Neural progenitor cell (in vitro differentiated cells): ENCODE results near the gene PHACTR2. TPM values are rescaled to one million over a fixed set of nuclear protein-coding genes. Genes with fewer than 3 reads are reported as not detected.
A peak's percentile ranks its signal among the peaks of the same experiment; 100 is the strongest.

Experiments
- DNase-seq: peaks from one replicate; pipeline ENCODE4 v3.0.0-alpha.2; 2016; ENCODE audit warnings: low spot score
- H2AFZ ChIP-seq: fragments of 200-600 bp; sonication (generic); replicated peaks from 2 replicates; pipeline ENCODE4 v1.6.1; 2016; ENCODE audit warnings: antibody characterized with exemption
- H3F3A ChIP-seq: fragments of 200-600 bp; sonication (generic); 2 replicates; pipeline ENCODE4 v1.6.1; 2016; ENCODE audit warnings: antibody characterized with exemption, low read depth
- H3K27ac ChIP-seq: fragments of 200-600 bp; sonication (generic); 2 replicates; pipeline ENCODE4 v1.5.1; 2016; ENCODE audit warnings: mild to moderate bottlenecking
- H3K27me3 ChIP-seq: fragments of 200-600 bp; sonication (generic); 2 replicates; pipeline ENCODE4 v1.6.1; 2016; ENCODE audit warnings: mild to moderate bottlenecking, moderate library complexity
- H3K36me3 ChIP-seq: fragments of 200-600 bp; sonication (generic); 2 replicates; pipeline ENCODE4 v1.5.1; 2016
- H3K4me1 ChIP-seq: fragments of 200-600 bp; sonication (generic); 2 replicates; pipeline ENCODE4 v1.6.1; 2016; ENCODE audit warnings: mixed run types
- H3K4me2 ChIP-seq: fragments of 200-600 bp; sonication (generic); 2 replicates; pipeline ENCODE4 v1.6.1; 2016
- H3K4me3 ChIP-seq: fragments of 200-600 bp; sonication (generic); 2 replicates; pipeline ENCODE4 v1.5.1; 2016
- H3K79me2 ChIP-seq: fragments of 200-600 bp; sonication (generic); 2 replicates; pipeline ENCODE4 v1.6.1; 2016; ENCODE audit warnings: low read depth
- H3K9ac ChIP-seq: fragments of 200-600 bp; sonication (generic); 2 replicates; pipeline ENCODE4 v1.6.1; 2016
- H3K9me3 ChIP-seq: fragments of 200-600 bp; sonication (generic); 2 replicates; pipeline ENCODE4 v1.5.1; 2016; ENCODE audit warnings: low read depth
- H4K20me1 ChIP-seq: fragments of 200-600 bp; sonication (generic); 2 replicates; pipeline ENCODE4 v1.6.1; 2016; ENCODE audit warnings: low read depth
- H3K27ac Mint-ChIP-seq: 3 replicates; pipeline ENCODE4 v1.8.0; 2021; ENCODE audit warnings: mixed read lengths
- H3K27me3 Mint-ChIP-seq: 2 replicates; pipeline ENCODE4 v1.8.0; 2022; ENCODE audit warnings: low read depth, mild to moderate bottlenecking, inconsistent platforms, moderate library complexity, mixed read lengths; ENCODE audit not compliant: insufficient read depth
- H3K36me3 Mint-ChIP-seq: 3 replicates; pipeline ENCODE4 v1.8.0; 2021; ENCODE audit warnings: mixed read lengths
- H3K4me1 Mint-ChIP-seq: 3 replicates; pipeline ENCODE4 v1.8.0; 2021; ENCODE audit warnings: mixed read lengths
- H3K4me3 Mint-ChIP-seq: 3 replicates; pipeline ENCODE4 v1.8.0; 2021; ENCODE audit warnings: mild to moderate bottlenecking, moderate library complexity, mixed read lengths
- H3K9me3 Mint-ChIP-seq: 3 replicates; pipeline ENCODE4 v1.8.0; 2020; ENCODE audit warnings: mixed read lengths
- CTCF ChIP-seq: fragments of 200-600 bp; sonication (generic); IDR thresholded peaks from 2 replicates; pipeline ENCODE4 v1.5.1; 2017; ENCODE audit warnings: antibody characterized with exemption, mild to moderate bottlenecking
- EZH2 ChIP-seq: fragments of 200-600 bp; sonication (generic); IDR thresholded peaks from 2 replicates; pipeline ENCODE4 v1.6.1; 2017; ENCODE audit warnings: antibody characterized with exemption, mild to moderate bottlenecking, moderate library complexity
- EZH2phosphoT487 ChIP-seq: fragments of 200-600 bp; sonication (generic); IDR thresholded peaks from 2 replicates; pipeline ENCODE4 v1.6.1; 2017; ENCODE audit warnings: antibody characterized with exemption
- total RNA-seq: library from RNA; depleted of rRNA; stranded (reverse); fragments of >200 nt; gene quantifications from 2 replicates; pipeline ENCODE4 v1.2.3, GENCODE V29; 2015; ENCODE audit warnings: low replicate concordance

PHACTR2 gene
- total RNA-seq, 1 donor from 2014 or later: 45.4 TPM

GRCh38 chr6:143742955-143743255 is 65.1 kb downstream of the PHACTR2 start:
- peaks cover 6% of the 10 kb centered on the region for H3K27me3 Mint-ChIP-seq
- H3K9ac ChIP-seq: no peak overlapping the region
- peaks cover 37% of the 10 kb centered on the region for H3F3A ChIP-seq
- peaks cover 51% of the 10 kb centered on the region for H3K4me1 Mint-ChIP-seq
- H3K36me3 Mint-ChIP-seq: peaks cover 5% of the 10 kb centered on the region
- H3K4me1 ChIP-seq: peaks cover 45% of the 10 kb centered on the region
- H3K4me3 Mint-ChIP-seq: no peak overlapping the region
- H3K27ac ChIP-seq: peak overlapping the region; percentile 59
- H3K9me3 Mint-ChIP-seq: peaks cover 2% of the 10 kb centered on the region
- no peaks in the 10 kb centered on the region for H3K36me3 ChIP-seq
- H3K4me3 ChIP-seq: no peak overlapping the region
- no peak for TF ChIP-seq EZH2
- no peak for TF ChIP-seq EZH2phosphoT487
- TF ChIP-seq CTCF: no peak
- H3K4me2 ChIP-seq: peak overlapping the region; percentile 46
- no peaks in the 10 kb centered on the region for H4K20me1 ChIP-seq
- H3K27ac Mint-ChIP-seq: no peak overlapping the region
- no peak overlapping the region for H2AFZ ChIP-seq
- H3K79me2 ChIP-seq: no peaks in the 10 kb centered on the region
- no peaks in the 10 kb centered on the region for H3K9me3 ChIP-seq
- DNase-seq: no peak
- no peaks in the 10 kb centered on the region for H3K27me3 ChIP-seq

- H3K79me2 ChIP-seq: no peaks in the 10 kb centered on the region
- no peaks in the 10 kb centered on the region for H3K36me3 ChIP-seq
- peaks cover 6% of the 10 kb centered on the region for H3K27me3 Mint-ChIP-seq
- peak overlapping the region; percentile 59 for H3K27ac ChIP-seq
- no peak for TF ChIP-seq CTCF
- TF ChIP-seq EZH2: no peak
- no peak for TF ChIP-seq EZH2phosphoT487
- H3F3A ChIP-seq: peaks cover 37% of the 10 kb centered on the region
- H3K9ac ChIP-seq: no peak overlapping the region
- no peaks in the 10 kb centered on the region for H3K9me3 ChIP-seq
- H2AFZ ChIP-seq: no peak overlapping the region
- H4K20me1 ChIP-seq: no peaks in the 10 kb centered on the region
- H3K27ac Mint-ChIP-seq: peak overlapping the region; percentile 78
- H3K9me3 Mint-ChIP-seq: peaks cover 2% of the 10 kb centered on the region
- H3K4me2 ChIP-seq: peak overlapping the region; percentile 46
- DNase-seq: peak; percentile 36
- H3K4me1 ChIP-seq: peaks cover 45% of the 10 kb centered on the region
- H3K4me3 ChIP-seq: no peak overlapping the region
- H3K27me3 ChIP-seq: no peaks in the 10 kb centered on the region
- H3K36me3 Mint-ChIP-seq: peaks cover 5% of the 10 kb centered on the region
- H3K4me1 Mint-ChIP-seq: peaks cover 54% of the 10 kb centered on the region
- H3K4me3 Mint-ChIP-seq: no peak overlapping the region
Measured at GRCh38 chr6:143743301-143744166, 65.8 kb downstream of the PHACTR2 start.

- Histone ChIP-seq H3K4me1 (peaks cover 56% of the 10 kb centered on the region), H2AFZ (no peak overlapping the region), H3K27ac (no peak overlapping the region), H4K20me1 (no peaks in the 10 kb centered on the region), H3K4me3 (no peak overlapping the region), H3K27me3 (no peaks in the 10 kb centered on the region), H3K36me3 (no peaks in the 10 kb centered on the region), H3K4me2 (peak overlapping the region; percentile 63), H3K9ac (no peak overlapping the region), H3F3A (peaks cover 37% of the 10 kb centered on the region), H3K9me3 (no peaks in the 10 kb centered on the region), H3K79me2 (no peaks in the 10 kb centered on the region)
- peaks cover 6% of the 10 kb centered on the region for H3K27me3 Mint-ChIP-seq
- peak overlapping the region; percentile 75 for H3K4me3 Mint-ChIP-seq
- TF ChIP-seq EZH2: no peak
- TF ChIP-seq EZH2phosphoT487: no peak
- TF ChIP-seq CTCF: no peak
- peaks cover 5% of the 10 kb centered on the region for H3K36me3 Mint-ChIP-seq
- H3K4me1 Mint-ChIP-seq: peaks cover 61% of the 10 kb centered on the region
- peak overlapping the region; percentile 92 for H3K27ac Mint-ChIP-seq
- DNase-seq: no peak
- H3K9me3 Mint-ChIP-seq: no peaks in the 10 kb centered on the region
Measured at GRCh38 chr6:143744551-143745165, 66.9 kb downstream of the PHACTR2 start.
